ENCODE data around the gene PDCD11.

DNA sequence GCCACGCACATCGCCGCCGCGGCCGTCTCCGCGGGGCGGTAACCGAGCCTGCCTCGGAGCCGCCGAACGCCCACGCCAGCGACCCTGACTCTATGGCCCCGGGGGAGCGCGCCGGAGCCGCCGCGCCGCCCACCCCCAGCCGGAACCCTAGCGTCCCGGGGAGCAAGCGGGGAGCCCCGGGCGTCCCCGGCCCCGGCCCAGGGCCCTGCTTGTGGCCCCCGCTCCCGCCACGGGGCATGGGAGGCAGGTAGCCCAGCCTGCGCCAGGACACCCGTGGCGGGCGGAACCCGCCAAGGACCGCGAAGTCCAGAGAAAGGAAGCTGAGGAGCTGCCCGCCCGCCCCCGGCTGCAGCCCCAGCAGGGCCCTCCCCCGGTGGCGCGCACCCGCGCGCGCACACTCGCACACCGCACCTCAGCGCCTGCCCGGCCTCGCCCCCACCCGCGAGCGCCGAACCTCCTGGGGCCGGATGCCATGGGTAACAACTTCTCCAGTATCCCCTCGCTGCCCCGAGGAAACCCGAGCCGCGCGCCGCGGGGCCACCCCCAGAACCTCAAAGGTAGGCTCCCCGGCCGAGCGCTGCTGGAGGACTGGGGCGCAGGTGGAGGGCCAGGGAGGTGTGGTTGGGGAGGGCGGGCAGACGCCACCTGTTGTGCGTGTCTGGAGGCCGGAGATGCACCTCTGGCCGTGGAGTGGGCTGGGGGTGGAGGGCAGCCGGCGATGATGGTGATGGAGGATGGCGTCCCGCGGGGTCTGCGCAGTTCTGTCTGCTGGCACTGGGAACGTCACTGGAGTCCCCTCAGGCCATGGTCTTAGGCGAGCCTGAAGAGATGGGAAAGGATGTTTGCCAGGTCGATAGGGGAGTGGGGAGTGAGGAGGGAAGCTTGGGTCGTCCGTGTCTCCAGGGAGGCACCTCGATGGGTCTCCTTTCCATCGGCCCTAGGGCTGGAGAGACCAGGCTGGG is 97.8 kb downstream of the PDCD11 start:
- TF ChIP-seq, protein P1, sequence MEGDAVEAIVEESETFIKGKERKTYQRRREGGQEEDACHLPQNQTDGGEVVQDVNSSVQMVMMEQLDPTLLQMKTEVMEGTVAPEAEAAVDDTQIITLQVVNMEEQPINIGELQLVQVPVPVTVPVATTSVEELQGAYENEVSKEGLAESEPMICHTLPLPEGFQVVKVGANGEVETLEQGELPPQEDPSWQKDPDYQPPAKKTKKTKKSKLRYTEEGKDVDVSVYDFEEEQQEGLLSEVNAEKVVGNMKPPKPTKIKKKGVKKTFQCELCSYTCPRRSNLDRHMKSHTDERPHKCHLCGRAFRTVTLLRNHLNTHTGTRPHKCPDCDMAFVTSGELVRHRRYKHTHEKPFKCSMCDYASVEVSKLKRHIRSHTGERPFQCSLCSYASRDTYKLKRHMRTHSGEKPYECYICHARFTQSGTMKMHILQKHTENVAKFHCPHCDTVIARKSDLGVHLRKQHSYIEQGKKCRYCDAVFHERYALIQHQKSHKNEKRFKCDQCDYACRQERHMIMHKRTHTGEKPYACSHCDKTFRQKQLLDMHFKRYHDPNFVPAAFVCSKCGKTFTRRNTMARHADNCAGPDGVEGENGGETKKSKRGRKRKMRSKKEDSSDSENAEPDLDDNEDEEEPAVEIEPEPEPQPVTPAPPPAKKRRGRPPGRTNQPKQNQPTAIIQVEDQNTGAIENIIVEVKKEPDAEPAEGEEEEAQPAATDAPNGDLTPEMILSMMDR (IDR thresholded peaks at IDR 0.05) = no peak
- peak in 1 of 3 donors; percentile 20 for TF ChIP-seq POLR2A (IDR thresholded peaks at IDR 0.05)
